Measurements from ENCODE around the gene MALRD1.

MALRD1 gene

DNA sequence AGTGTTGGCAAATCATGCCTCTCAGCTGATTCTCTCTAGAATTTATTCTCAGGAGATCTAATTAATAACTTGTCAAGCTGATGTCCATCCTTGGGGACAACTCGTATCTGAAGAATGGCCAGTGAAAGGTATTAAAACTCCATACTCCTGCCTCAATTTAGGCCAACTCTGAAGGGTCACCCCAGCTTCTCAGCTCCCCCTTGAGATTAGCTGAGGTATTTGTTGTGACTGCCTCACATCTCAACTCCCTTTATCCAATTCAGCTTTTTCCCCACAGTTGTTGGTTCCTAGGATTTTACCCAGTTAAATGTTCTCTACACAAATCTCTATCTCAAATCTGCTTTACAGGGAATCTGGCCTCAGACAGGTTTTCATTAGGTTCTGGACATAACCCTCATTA is 182.4 kb downstream of the MALRD1 start:
- DNase-seq (ENCODE audit: low spot score), result no peak

DNA sequence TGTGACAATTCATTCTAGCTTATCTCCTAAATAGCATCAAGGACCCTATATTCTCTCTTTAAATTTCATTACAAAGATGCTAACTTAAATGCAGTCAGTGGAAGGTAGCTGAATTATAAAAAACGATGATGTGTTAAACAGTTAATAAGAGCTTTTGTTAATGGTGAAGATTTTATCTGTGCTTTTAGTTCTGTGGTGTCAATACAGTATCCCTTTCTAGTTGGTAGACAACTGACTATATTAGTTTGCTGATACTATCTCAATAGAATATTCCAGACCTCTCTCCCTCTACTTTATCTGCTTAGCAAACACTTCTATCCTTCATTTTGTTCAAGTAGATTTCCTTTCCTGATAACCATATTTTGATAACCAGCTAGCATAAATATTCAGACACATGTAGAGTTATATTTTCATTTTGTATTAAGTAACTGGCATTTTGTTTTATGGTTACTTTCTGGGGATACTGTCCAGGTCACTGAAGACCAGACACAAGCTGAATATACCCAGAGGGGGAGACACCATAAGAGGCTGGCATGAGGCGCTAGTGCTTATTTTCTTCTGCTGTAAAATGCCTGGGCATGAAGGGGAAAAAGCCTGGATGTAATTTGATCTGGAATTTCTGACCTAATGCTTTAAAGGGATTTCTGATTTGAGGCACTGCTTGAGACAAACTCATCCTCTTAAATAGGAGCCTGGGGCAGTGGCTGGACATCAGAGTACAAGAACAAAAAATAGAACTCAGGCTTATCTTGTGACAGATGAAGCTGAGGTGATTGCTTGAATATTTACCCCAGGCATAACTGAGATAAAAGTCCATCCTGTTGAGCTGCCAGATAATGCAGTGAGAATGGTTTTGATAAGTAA is 197.5 kb downstream of the MALRD1 start:
- no peak for DNase-seq (ENCODE audit: low spot score)

DNA sequence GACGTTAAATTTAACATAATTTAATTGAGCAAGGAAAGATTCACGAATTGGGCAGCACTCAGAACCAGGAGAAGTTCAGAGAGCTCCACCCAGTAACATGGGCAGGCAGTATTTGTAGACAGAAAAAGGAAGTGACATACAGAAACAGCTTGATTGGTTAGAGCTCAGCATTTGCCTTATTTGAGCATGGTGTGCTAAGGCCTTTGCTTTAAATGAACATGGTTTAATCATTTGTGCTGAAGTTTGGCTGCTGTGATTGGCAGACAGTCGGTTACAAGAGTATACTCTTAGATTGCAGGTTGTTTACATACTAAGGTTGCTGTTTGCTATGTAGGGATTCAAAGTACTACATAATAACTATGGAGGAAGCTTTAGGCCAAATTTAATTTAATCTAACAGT is 199.2 kb downstream of the MALRD1 start:
- peak; percentile 14 for DNase-seq (ENCODE audit: low spot score)

DNA sequence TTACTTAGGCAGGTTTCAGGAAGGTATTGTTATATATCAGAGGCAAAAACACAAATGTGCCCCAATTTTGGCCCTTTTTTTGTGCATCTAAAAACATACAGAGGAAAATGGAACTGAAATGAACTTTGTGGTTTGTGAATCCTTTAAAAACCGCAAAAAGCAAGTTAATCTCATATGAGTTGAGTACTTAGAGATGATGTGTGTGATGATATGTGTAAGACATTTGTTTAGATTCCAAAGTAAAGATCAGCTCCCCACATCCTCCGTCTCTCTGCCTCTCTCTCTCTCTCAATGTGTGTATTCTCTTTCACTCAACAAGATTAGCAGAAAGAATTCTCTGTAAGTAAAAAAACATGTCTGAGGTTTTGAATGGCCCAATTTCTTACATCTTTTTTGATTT is 201.9 kb downstream of the MALRD1 start:
- no peak for DNase-seq (ENCODE audit: low spot score)

DNA sequence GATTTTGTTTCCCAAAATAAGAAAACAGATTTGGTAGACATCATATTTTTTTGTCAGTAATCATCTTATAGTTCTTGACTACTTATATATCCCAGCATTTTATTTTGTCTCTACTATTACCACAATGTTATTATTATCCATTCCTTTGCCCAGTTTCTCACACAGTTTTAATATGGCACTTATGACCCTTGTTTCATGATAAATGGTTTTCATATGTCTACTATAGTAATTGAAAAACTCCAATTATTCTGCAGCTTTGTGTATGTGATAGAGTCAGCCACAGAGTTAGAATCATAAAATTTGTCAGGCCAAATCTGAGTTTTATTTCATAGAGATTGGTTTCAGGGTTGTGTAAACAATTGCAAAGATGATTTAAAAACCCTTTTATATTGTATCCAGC is 203.9 kb downstream of the MALRD1 start:
- no peak for DNase-seq (ENCODE audit: low spot score)

DNA sequence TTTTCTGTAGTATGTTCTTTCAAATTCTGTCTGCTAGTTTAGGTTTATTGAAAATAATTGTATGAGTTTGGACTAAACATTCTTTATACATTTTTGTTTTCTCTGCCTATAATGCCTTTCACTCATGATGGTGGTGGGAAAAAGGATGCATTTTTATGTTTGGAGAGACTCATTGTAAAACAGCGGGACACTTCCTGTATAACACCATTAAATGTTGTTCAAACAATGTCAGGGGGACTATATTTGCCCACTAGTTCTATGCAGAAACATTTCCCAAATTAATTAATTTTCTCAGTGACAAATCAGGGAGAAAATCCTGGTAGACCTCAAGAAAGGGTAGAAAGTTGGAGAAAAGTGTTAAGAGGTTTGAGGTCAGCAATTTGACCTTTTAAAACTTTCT is 207.7 kb downstream of the MALRD1 start:
- DNase-seq (ENCODE audit: low spot score), result no peak

DNA sequence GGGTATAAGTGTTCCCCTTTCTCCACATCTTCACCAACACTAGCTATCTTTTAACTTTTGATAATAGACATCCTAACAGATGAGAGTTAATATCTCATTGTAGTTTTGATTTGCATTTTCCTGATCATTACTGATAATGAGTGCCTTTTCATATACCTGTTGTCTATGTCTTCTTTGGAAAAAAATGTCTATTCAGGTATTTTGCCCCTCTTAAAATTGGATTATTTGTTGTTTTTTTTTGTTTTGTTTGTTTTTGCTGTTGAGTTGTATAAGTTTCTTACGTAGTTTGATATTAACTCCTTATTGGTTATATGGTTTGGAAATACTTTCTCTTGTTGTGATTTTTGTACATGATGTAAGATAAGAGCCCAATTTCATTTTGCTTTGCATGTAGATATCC is 214.7 kb downstream of the MALRD1 start:
- no peak for DNase-seq (ENCODE audit: low spot score)

DNA sequence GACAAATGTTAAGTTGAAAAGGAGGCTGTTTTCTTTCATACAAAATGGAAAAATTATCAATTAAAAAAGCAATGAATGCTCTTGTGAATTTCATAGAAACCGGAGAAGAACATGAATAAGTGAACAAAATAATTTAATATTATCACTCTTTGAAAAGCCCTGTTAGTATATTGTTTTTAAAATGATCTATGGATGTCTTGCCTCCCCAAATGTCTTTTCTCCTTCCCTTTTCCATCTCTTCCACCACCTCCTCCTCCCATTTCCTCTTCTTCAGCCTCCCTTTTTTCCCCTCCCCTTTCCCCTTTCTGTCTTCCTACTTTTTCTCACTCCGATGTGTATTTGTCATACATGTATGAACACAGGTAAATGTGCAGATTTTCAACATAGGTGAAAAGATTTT is 234.7 kb downstream of the MALRD1 start:
- no peak for DNase-seq (ENCODE audit: low spot score)

DNA sequence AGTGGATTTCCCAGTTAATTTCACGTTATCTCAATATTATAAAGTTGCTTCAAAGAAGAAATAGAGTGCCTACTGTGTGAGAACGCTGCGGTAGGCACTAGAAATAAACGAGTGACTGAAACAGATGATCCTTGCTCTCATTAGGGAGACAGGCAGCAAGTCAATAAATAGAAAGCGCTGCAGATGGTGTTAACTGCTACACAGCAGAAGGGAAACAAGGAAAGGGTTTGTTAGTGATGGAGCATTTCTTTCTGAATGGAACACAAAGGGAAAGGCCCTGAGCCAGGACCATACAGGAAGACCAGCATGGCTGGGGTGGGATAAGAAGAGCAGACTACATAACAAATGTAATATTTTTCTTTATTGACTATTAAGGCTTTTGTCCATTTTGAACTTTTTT is 235.2 kb downstream of the MALRD1 start:
- DNase-seq (ENCODE audit: low spot score), result no peak

DNA sequence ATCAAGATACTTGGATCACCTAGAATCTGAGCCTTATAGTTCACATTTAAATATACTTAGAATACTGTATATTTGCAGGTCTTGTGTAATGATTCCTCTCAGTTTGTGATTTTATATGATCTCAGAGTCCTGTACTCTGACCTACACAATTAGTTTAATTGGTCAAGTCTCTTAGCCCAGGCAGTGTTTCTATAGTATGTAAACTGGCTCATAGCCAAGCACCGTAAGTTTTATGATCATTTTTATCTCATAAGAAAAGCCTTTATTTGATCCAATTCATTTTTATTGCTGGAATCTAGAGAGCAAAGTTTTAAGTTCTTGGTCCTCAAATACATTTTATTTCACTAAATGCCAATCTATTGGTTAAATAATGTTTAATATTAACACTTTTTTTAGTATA is 242.2 kb downstream of the MALRD1 start:
- no peak for DNase-seq (ENCODE audit: low spot score)

DNA sequence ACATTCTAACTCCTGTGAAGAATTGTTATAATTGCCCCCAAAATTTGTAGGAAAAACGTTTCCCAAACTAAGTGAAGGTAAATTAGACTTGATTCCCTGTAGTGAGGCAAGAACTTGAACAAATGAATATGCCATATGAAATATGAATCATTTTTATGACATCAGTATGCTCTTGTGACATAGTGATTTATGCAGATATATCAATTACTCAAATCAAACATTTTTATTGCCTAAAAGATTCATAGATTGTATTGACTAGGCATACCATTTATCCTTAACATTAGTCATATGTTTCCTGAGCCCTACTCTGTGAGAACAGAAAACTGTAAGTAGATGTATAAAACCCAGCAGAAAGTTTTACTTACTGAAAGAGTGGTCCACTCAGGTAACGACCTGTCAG is 245.6 kb downstream of the MALRD1 start:
- no peak for DNase-seq (ENCODE audit: low spot score)

DNA sequence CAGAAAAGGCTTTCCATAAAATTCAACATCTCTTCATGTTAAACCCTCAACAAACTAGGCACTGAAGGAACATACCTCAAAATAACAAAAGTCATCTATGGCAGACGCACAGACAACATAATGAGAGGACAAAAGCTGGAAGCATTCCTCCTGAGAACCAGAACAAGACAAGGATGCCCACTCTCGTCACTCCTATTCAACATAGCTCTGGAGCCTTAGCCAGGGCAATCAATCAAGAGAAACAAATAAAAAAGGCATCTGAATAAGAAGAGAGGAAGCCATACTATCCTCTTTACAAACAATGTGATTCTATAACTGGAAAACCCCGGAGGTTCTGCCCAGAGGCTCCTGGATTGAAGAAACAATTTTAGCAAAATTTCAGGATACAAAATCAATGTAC is 251.0 kb downstream of the MALRD1 start:
- no peak for DNase-seq (ENCODE audit: low spot score)

DNA sequence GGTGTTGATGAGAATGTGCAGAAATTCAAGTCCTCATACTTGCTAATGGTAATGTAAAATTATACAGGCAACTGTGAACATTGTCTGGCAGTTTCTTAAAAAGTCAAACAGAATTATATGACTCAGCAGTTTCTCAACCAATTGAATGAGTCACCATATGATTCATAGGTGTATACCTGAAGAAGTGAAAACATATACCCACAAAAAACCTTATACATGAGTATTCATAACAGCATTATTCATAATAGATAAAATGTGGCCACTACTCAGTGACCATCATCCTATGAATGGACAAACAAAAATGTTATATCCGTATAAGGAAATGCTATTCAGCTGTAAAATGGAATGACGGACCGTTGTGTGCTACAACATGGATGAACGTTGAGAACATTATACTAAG is 253.5 kb downstream of the MALRD1 start:
- no peak for DNase-seq (ENCODE audit: low spot score)

DNA sequence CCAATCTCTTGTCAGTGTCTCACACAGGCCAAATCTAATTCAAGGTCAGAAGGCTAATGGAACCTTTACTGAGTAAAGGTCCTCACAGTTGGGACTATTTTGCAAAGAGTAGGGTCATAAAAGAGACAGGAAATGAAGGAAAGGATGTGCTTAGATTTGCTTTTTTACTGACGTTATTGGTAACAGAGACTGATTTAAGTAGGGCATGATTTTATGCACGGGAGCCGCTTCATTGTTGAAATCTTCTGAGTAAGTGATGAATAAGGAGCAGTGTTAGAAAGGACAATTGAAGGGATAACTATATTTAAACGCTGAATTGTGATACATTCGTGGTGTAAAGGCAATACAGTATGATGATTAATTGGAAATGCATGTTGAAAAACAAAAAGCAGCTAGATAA is 261.5 kb downstream of the MALRD1 start:
- DNase-seq (ENCODE audit: low spot score), result no peak

DNA sequence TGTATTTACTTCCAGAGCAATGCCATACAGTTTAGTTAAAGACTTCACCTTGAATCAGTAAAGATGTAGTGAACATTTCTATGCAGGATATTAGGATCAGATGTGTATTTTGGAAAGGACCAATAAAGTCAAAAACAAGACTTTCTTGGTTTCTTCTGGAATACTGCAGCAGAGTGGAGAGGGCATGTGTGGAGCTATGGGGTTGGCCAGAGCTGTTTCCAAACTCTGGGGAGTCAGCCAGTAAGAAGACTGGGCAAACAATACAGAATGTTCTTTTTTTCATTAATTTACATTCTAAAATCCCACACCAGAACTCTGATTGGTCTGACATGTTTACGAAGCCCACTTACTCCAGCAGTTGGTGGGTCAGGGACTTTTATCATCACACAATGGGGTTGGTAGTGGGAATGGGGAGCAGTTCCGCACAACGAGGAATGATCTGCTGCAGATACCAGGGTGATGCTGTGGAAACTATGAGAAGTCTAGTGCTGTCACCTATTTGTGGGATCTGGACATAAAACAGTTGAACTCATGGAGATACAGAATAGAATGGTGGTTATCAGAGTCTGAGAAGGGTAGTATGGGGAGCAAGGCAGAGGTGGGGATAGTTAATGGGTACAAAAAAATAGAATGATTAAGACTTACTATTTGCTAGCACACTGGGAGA is 267.7 kb downstream of the MALRD1 start:
- DNase-seq (ENCODE audit: low spot score), result no peak

DNA sequence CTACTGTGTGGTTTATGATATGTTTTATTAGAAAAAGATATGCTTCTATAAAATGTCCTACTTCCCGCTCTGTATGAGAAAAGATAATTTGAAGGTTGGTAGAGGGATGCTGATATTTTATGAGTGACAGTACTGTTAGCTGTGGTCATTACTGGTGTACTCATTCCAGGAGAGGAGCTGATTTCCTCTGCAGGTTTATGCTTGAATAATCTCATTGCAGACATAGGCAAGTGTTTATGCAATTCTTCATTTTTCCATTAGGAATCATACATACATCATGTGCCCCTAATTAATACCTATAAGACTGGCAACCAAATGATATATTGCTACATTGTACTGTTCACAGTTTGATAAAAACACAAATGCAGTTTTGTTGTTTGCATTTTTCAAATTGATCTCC is 269.4 kb downstream of the MALRD1 start:
- no peak for DNase-seq (ENCODE audit: low spot score)

DNA sequence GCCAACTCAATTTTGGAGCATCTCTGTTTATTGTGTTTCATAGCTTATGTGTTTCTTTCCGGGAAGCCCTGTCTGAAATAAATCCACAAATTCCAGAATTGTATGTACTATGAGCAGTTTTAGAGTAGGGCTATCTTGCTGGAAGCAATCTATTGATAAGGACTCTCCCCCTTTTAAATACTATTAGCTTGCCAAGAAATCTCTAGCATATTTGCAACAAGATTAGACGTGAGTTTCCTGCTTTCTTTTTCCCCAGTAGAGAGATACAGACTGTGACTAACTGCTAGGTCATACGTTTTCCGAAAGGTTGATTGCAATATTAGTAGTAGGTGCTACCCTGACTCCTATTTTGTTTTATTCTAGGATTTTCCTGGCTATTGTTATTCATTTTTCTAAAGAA is 277.0 kb downstream of the MALRD1 start:
- DNase-seq (ENCODE audit: low spot score), result no peak

DNA sequence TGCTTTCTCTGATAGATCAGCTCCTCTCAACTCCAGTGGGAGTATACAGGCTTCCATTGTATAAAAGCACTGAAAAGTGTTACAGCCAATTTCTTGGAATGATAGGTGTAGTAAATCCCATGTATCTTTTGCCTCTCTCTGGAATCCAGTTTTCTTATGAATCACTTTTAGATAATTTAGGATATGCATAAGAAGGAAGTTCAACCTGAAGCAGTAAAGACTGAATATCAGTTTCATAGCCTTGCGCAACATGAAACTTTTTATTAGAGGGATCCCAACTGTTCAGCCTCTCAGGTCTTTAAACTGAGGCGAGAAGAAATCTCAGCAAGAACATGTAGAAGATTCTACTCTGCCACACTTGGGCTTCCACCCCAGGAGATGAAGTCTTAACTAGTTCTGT is 280.0 kb downstream of the MALRD1 start:
- DNase-seq (ENCODE audit: low spot score), result no peak

DNA sequence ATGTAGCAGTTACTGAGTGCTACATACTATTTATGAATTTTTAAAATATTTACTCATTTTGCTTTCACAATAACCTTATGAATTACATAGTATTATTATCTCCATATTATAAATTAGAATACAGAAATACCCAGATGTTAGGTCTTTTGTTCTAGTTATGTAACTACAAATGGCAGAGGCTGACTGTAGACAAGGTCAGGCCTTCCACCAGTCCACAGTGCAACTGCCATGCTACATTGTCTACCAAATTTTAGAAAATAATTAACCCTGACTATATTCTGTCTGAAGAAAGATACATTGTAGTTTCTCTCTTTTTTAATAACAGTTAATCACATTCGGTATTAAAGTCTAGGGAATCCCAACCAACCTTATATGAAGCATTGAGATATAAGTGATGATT is 280.9 kb downstream of the MALRD1 start:
- DNase-seq (ENCODE audit: low spot score), result no peak

DNA sequence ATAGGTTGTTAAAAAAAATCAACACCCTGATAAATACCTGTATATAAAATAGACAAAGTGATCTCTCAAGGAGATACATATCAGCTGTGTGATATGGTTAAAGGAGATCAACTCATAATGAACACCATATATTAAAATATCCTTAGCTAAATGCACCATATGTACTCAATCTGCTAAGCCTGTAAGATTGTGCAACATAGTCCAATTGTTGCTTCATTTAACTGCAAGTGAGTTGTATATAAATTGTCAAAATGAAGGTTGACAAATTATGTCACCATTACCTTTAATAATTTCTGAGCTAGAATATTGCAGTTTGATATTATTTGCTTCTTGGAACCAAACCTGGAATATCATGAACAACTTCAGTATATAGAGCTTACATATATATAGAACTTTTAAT is 283.7 kb downstream of the MALRD1 start:
- no peak for DNase-seq (ENCODE audit: low spot score)

DNA sequence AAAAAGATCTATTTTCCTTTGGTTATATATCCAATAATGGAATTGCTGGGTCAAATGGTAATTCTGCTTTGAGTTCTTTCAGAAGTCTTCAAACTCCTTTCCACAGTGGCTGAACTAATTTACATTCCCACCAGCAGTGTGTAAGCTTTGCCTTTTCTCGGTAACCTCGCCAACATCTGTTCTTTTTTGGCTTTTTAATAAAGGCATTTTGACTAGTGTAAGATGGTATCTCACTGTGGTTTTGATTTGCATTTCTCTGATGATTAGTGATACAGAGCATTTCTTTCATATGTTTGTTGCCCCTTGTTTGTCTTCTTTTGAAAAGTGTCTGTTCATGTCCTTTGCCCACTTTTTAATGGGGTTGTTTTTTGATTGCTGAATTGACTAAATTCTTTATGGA is 285.0 kb downstream of the MALRD1 start:
- no peak for DNase-seq (ENCODE audit: low spot score)

DNA sequence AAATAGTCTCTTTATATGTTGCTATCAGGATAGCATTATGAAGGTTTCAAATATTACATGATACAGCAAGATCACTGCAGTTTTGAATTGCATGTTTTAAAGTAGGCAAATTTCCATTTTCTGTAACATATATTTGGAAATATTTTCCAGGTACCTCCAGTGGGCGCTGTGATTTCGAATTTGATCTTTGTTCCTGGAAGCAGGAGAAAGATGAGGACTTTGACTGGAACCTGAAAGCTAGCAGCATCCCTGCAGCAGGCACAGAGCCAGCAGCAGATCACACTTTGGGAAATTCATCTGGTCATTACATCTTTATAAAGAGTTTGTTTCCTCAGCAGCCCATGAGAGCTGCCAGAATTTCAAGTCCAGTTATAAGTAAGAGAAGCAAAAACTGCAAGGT is 299.0 kb downstream of the MALRD1 start:
- DNase-seq (ENCODE audit: low spot score), result no peak

DNA sequence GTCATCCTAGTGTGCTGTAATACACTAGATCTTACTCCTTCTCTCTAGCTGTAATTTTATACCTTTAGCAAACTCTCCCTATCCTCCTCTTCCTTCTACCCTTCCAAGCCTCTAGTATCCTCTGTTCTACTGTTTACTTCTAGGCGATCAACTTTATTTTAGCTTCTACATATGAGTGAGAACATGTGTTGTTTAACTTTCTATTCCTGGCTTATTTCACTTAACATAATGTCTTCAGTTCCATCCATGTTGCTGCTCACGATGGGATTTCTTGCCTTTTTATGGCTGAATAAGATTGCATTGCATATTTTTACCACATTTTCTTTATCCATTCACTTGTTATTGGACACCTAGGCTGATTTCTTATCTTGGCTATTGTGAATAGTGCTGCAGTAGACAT is 318.6 kb downstream of the MALRD1 start:
- no peak for DNase-seq (ENCODE audit: low spot score)

DNA sequence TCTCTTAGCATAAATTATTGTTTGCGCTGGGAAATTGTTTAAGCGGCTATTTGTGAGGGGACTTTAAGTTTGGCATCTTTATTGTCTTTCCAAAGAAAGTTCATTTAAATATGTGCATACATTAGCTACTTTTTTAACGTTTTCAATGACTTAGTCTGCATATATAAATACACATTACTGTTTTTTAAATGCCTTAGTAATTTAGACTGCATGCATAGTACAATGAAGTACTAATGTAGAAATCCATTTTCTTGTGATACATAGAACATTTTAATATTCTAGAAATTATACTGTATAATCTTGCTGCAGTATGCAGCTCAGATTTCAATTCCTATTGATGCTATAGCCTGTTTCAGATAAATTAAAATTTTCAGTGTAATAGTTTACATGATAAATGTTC is 325.4 kb downstream of the MALRD1 start:
- DNase-seq (ENCODE audit: low spot score), result no peak
